Measurements from ENCODE around the gene SRRT. TPM values are rescaled to one million over a fixed set of nuclear protein-coding genes. Genes with fewer than 3 reads are reported as not detected.

Gene SRRT
- total and polyA plus RNA-seq, 4 donors, result 27.2 to 45.0 (median 30.3) TPM

- 1% methylated on average over 80 of the region's 80 CpGs for WGBS
- Histone ChIP-seq H3K36me3 (ENCODE audit: control insufficient read depth in 4 of 4, insufficient read depth in 3 of 4, low read depth in 1 of 4, low read length in 3 of 4) (peaks cover 0 to 9% (median 5%) of the 10 kb centered on the region in 4 donors), H3K4me1 (ENCODE audit: control insufficient read depth in 4 of 4, insufficient read depth in 4 of 4, low read length in 3 of 4) (peaks cover 24 to 77% (median 53%) of the 10 kb centered on the region in 4 donors), H3K27ac (ENCODE audit: low read depth in 1 of 2, low read length in 2 of 2) (peak within 1 kb of the TSS; percentile 78 to 87), H3K4me3 (ENCODE audit: low read depth in 1 of 3, low read length in 3 of 3) (peak within 1 kb of the TSS; percentile 75 to 91 (median 90)), H3K9ac (ENCODE audit: low read depth in 1 of 2, low read length in 2 of 2) (peak within 1 kb of the TSS; percentile 58 to 82), H3K27me3 (ENCODE audit: control insufficient read depth in 4 of 4, insufficient read depth in 4 of 4, low read length in 3 of 4) (no peaks in the 10 kb centered on the region), H3K9me3 (ENCODE audit: control insufficient read depth in 4 of 4, low read length in 3 of 4) (no peaks in the 10 kb centered on the region)
- DNase-seq (ENCODE audit: low spot score), result peak; percentile 82
- TF ChIP-seq JUND (IDR thresholded peaks at IDR 0.05) (no peak), ATF3 (IDR thresholded peaks at IDR 0.05) (no peak), YY1 (IDR thresholded peaks at IDR 0.05) (peak; percentile 45), NR2F2 (IDR thresholded peaks at IDR 0.05) (peak; percentile 18), ZBTB33 (IDR thresholded peaks at IDR 0.05) (no peak), REST (IDR thresholded peaks at IDR 0.05) (peak; percentile 47), SP1 (IDR thresholded peaks at IDR 0.05) (peak; percentile 51), TAF1 (conservative IDR thresholded peaks at IDR 0.05) (no peak), CTCF (IDR thresholded peaks at IDR 0.05; ENCODE audit: low read depth, low read length, missing input control) (peak; percentile 12), FOXA1 (IDR thresholded peaks at IDR 0.05) (no peak), FOXA2 (IDR thresholded peaks at IDR 0.05) (no peak), EGR1 (IDR thresholded peaks at IDR 0.05; ENCODE audit: low read depth in 2 of 2) (peak in 1 of 2 donors; percentile 18), HNF4G (IDR thresholded peaks at IDR 0.05) (no peak), RAD21 (IDR thresholded peaks at IDR 0.05) (peak; percentile 34 to 45), HNF4A (conservative IDR thresholded peaks at IDR 0.05) (peak in 1 of 2 donors; percentile 11), RXRA (IDR thresholded peaks at IDR 0.05) (peak in 1 of 2 donors; percentile 25), MAX (IDR thresholded peaks at IDR 0.05) (no peak), GABPA (IDR thresholded peaks at IDR 0.05 in 1 of 2, conservative IDR thresholded peaks at IDR 0.05 in 1 of 2) (no peak)
Measured at GRCh38 chr7:100827330-100828226, 47.3 kb upstream of the SRRT start, which contains the start of gene EPHB4. Gene EPHB4, minus strand, starts transcription at chr7:100827523. Its CDS starts 493 bp downstream, at chr7:100827030.

Measured in liver (tissue), 9 donors.